Breast epithelium (tissue), 3 donors: ENCODE results near the gene AGBL1.

Source experiments
- CTCF ChIP-seq, 3 donors: fragments of 450-650 bp; IDR thresholded peaks; one replicate each; pipeline ENCODE4 v1.5.1; 2016 to 2017; ENCODE audit warnings: antibody characterized with exemption in 3 of 3, mild to moderate bottlenecking in 3 of 3, moderate library complexity in 3 of 3
- POLR2A ChIP-seq: fragments of 450-650 bp; IDR thresholded peaks from one replicate; pipeline ENCODE4 v1.6.1; 2016; ENCODE audit warnings: antibody characterized with exemption, mild to moderate bottlenecking, moderate library complexity

GRCh38 chr15:86267892-86268291, 188.2 kb downstream of the AGBL1 start:
- TF ChIP-seq CTCF (IDR thresholded peaks at IDR 0.05) = no peak
- TF ChIP-seq POLR2A = no peak
